Duodenal mucosa (tissue), 2 donors: ENCODE data around the gene FRMD3.

Experiments used
- H3K27ac ChIP-seq: one replicate; pipeline ENCODE4 v1.7.0; 2013; ENCODE audit warnings: low read depth, low read length
- H3K27me3 ChIP-seq, 2 donors: one replicate each; pipeline ENCODE4 v1.7.0; 2013; ENCODE audit warnings: low read length in 2 of 2, control low read depth in 1 of 2; ENCODE audit not compliant: insufficient read depth in 2 of 2, control insufficient read depth in 1 of 2
- H3K36me3 ChIP-seq, 2 donors: one replicate each; pipeline ENCODE4 v1.7.0; 2013; ENCODE audit warnings: low read length in 2 of 2, control low read depth in 1 of 2; ENCODE audit not compliant: insufficient read depth in 2 of 2, control insufficient read depth in 1 of 2
- H3K4me1 ChIP-seq, 2 donors: one replicate each; pipeline ENCODE4 v1.7.0; 2013; ENCODE audit warnings: low read length in 2 of 2, control low read depth in 1 of 2; ENCODE audit not compliant: insufficient read depth in 2 of 2, control insufficient read depth in 1 of 2
- H3K4me3 ChIP-seq, 2 donors: one replicate each; pipeline ENCODE4 v1.7.0; 2013; ENCODE audit warnings: low read length in 2 of 2, low read depth in 1 of 2
- H3K9ac ChIP-seq, 2 donors: one replicate each; pipeline ENCODE4 v1.7.0; 2013; ENCODE audit warnings: low read length in 2 of 2, low read depth in 1 of 2
- H3K9me3 ChIP-seq, 2 donors: one replicate each; pipeline ENCODE4 v1.7.0; 2013; ENCODE audit warnings: low read length in 2 of 2, control low read depth in 1 of 2; ENCODE audit not compliant: control insufficient read depth in 1 of 2

Gene FRMD3

DNA sequence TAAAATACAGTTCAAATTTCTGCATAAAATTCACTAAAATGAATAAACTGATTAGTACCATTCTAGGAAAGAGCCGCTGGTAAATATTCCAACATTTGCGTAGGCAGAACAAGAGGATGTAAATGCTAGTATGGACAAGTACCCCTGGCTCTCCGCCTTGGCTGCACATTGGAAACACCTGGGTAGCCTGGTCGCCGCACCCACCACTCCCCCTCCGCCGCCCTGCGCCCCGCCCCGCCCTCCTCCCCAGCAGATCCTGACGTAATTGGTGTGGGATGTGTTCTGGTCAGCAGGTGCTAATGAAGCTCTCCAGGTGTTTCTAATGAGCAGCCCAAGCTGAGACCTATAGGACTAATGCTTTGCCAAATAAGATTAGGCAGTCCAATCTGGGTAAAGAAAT lies 225.7 kb downstream of the FRMD3 start:
- Histone ChIP-seq H3K9ac (no peak overlapping the region), H3K9me3 (no peaks in the 10 kb centered on the region), H3K27me3 (no peaks in the 10 kb centered on the region), H3K27ac (no peak overlapping the region), H3K4me3 (no peak overlapping the region), H3K36me3 (no peaks in the 10 kb centered on the region), H3K4me1 (no peaks in the 10 kb centered on the region)

DNA sequence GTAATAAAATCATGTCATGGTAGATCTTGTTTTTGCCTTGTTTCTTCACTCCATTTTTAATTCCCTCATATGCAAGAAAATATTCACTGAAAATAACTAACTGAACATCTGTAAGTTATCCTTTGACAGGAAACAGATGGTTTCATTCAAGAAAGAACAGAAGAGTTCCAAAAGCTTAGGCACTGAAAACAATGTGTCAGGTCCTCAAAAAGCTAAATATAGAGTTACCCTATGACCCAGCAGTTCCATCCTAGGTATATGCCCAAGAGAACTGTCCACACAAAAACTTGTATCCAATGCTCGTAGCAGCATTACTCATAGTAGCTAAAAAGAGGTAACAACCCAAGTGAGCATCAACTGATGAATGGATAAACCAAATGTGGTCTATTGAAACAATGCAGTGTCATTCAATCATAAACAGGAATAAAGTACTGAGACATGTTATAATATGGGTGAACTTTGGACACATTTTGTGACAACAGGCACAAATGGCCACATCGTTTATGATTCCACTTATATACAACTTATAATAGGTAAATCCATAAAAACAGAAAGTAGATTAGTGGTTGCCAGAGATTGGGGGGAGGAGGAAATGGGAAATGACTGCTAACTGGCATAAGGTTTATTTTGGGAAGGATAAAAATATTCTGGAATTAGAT lies 231.0 kb downstream of the FRMD3 start:
- no peaks in the 10 kb centered on the region for H3K9me3 ChIP-seq
- H3K4me3 ChIP-seq, result no peak overlapping the region
- no peak overlapping the region for H3K9ac ChIP-seq
- H3K36me3 ChIP-seq, result no peaks in the 10 kb centered on the region
- no peaks in the 10 kb centered on the region for H3K4me1 ChIP-seq
- H3K27me3 ChIP-seq, result no peaks in the 10 kb centered on the region
- H3K27ac ChIP-seq, result no peak overlapping the region

DNA sequence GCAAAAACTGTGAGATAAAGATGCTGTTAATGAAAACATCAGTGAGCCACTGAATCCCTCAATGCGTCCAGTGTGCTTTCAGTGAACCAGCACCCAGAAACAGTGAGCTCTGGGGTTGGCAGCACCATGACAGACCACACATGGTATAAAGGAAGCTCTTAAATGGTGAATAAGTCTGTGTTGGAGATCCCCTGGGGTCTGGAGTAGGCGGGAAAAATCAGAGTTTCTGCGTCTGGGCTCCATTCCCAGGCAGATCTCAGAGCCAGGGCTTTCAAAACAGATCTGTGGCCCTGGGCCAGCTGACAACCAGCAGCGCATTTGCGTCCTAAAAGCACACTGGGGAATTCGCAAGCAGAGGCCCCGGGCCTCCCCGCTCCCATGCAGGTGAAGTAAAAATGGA lies 233.5 kb downstream of the FRMD3 start:
- Histone ChIP-seq H3K4me3 (no peak overlapping the region), H3K9ac (no peak overlapping the region), H3K27ac (no peak overlapping the region)

DNA sequence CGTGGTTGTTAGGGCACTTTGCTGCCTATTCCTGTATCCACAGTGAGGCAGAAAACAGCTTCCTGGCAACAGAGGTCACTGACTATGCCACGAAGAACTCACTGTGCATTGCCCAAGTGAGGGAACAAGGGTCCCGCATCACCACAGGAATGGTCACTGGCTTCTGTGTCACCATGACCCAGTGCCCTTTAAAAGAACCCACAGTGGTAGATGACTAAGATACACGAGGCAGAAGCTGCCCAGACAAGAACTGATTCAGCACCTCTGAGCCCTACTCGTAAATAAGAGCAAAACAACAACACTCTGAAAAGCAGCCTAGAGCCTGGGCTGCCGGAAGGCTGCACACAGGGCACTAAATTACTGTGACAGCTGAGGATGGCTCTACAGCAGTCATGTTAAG lies 238.6 kb downstream of the FRMD3 start:
- H3K9ac ChIP-seq, result no peak overlapping the region
- no peaks in the 10 kb centered on the region for H3K9me3 ChIP-seq
- no peaks in the 10 kb centered on the region for H3K27me3 ChIP-seq
- no peak overlapping the region for H3K27ac ChIP-seq
- H3K36me3 ChIP-seq, result peaks cover 0 to 7% of the 10 kb centered on the region in 2 donors
- no peak overlapping the region for H3K4me3 ChIP-seq
- no peaks in the 10 kb centered on the region for H3K4me1 ChIP-seq

More for the DNA sequence above, 233.5 kb downstream of the FRMD3 start:
- Histone ChIP-seq H3K4me1 (no peaks in the 10 kb centered on the region), H3K9me3 (no peaks in the 10 kb centered on the region), H3K36me3 (no peaks in the 10 kb centered on the region), H3K27me3 (no peaks in the 10 kb centered on the region)

DNA sequence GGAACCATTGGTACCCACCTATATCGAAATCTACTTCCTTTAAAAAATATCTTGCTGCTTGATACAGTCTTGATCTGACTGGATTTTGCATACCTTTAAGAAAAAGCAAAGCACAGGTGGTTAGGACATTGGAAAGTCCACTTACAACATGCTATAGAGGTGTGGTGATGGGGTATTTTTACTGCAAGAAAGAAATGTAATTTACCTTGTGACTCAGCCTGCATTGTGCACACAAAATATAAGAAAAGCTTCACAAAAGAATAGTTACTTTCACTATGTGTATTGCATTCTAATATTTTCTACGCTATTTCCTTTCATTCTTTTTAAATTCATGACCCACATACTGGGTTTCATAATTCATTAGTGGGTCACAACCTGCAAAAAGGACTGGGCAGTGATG lies 239.1 kb downstream of the FRMD3 start:
- Histone ChIP-seq H3K36me3 (peaks cover 0 to 7% of the 10 kb centered on the region in 2 donors), H3K4me1 (no peaks in the 10 kb centered on the region), H3K4me3 (no peak overlapping the region), H3K9me3 (no peaks in the 10 kb centered on the region), H3K27ac (no peak overlapping the region), H3K27me3 (no peaks in the 10 kb centered on the region), H3K9ac (no peak overlapping the region)

DNA sequence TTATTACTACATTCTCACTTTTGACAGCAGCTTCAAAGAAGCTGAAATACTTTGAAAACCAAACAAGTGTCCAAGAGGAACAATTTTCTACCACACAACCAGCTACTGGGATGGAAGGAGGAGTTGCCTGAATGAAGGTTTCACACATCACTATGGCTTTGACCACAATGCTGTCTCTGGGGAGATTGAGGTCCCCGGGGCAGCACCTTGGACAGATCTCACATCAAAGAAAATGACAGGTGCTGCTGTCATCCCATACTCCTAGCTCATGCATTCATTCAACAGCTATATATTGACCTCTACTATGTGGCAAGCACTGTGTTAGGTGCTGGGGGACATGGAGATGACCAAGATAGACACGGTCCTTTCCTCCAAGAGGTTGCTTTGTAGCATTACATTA lies 242.1 kb downstream of the FRMD3 start:
- Histone ChIP-seq H3K4me3 (no peak overlapping the region), H3K4me1 (no peaks in the 10 kb centered on the region), H3K9me3 (no peaks in the 10 kb centered on the region), H3K9ac (no peak overlapping the region), H3K27ac (no peak overlapping the region), H3K27me3 (no peaks in the 10 kb centered on the region), H3K36me3 (peaks cover 0 to 7% of the 10 kb centered on the region in 2 donors)

DNA sequence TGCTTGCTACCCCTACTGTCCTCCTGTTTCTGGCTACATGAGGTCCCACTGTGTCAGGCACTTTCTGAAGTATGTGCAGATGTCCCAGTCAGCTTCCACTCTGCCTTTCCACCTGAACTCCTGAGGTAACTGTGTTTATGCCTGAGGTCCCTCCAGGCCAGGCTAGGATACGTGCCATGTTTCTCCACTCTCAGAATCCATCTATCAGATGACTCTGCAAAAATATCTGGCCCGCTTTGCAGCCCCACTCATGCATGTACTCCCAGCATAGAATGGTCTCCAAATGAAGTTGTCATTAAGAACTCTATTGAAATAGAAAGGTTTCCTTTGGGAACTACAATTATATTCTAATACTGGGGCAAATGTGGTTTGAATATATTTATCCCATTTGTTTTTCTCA lies 243.4 kb downstream of the FRMD3 start:
- H3K9me3 ChIP-seq, result no peaks in the 10 kb centered on the region
- no peak overlapping the region for H3K4me3 ChIP-seq
- no peaks in the 10 kb centered on the region for H3K4me1 ChIP-seq
- peaks cover 0 to 7% of the 10 kb centered on the region in 2 donors for H3K36me3 ChIP-seq
- no peaks in the 10 kb centered on the region for H3K27me3 ChIP-seq
- H3K9ac ChIP-seq, result no peak overlapping the region
- H3K27ac ChIP-seq, result no peak overlapping the region

DNA sequence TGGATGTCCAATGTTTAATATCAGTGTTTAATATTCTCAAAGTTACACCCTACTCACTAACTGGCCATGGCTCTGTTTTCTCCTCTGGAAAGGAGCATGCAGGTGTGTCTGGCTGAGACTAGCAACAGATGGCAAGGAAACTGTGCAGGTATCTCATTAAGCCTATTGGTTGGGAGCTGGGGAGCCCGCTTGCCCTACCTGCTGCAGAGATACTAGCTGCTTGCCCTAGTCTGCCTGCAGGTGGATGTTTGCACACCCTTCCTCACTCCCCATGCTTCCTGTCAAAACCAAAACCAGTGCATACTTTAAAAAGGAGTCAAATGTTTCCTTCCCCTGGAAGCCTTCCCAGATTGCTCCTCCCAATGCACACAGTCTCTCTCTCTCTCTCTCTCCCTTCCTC lies 247.0 kb downstream of the FRMD3 start:
- Histone ChIP-seq H3K27ac (no peak overlapping the region), H3K36me3 (no peaks in the 10 kb centered on the region), H3K4me1 (no peaks in the 10 kb centered on the region), H3K27me3 (no peaks in the 10 kb centered on the region), H3K4me3 (no peak overlapping the region), H3K9ac (no peak overlapping the region), H3K9me3 (no peaks in the 10 kb centered on the region)

DNA sequence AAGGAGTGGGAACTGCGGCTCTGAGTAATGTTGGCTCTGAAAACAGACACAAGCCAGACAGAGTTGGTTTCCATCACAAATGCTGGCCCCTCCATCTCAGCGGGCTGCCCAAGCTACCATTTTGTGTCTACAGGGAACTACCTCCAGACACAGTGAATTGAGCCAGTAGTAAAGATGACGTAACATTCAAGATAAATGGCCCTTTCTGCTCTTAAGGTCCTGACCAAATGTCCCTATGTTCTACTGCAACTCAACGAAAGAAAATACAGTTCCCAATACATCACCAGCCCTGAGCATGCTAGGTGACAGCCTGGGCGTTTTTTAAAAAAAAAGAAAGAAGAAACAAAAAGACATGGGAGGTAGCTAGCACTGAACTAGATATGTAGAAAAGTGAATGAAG lies 247.5 kb downstream of the FRMD3 start:
- no peaks in the 10 kb centered on the region for H3K9me3 ChIP-seq
- no peak overlapping the region for H3K4me3 ChIP-seq
- H3K27me3 ChIP-seq, result no peaks in the 10 kb centered on the region
- no peak overlapping the region for H3K27ac ChIP-seq
- no peaks in the 10 kb centered on the region for H3K36me3 ChIP-seq
- H3K4me1 ChIP-seq, result no peaks in the 10 kb centered on the region
- H3K9ac ChIP-seq, result no peak overlapping the region

DNA sequence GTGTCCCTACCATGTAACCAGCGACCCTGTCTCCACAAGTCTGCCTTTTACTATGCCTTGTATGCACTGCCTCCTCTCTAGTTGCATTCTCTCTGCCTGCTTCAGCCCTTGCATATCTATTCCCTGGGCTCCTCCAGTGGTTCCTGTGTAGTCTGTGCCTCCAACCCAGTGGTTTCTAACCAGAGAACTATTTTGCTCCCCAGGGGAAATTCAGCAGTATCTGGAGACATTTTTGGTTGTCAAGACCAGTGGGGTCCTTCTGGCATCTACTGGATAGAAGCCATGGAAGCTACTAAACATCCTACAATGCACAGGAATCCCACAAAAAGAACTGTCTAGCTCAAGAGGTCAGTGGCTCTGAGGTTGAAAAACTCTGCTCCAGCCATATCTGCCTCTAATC lies 251.2 kb downstream of the FRMD3 start:
- H3K4me1 ChIP-seq, result no peaks in the 10 kb centered on the region
- H3K9me3 ChIP-seq, result no peaks in the 10 kb centered on the region
- H3K9ac ChIP-seq, result no peak overlapping the region
- H3K36me3 ChIP-seq, result no peaks in the 10 kb centered on the region
- no peak overlapping the region for H3K27ac ChIP-seq
- no peaks in the 10 kb centered on the region for H3K27me3 ChIP-seq
- H3K4me3 ChIP-seq, result no peak overlapping the region
